GM21825 (cell line): Measurements from ENCODE around the gene RNASEL.

Experiments used
- ATAC-seq: cut with Tn5 transposase; IDR thresholded peaks from one replicate; pipeline ENCODE4 v1.9.1; 2021; ENCODE audit warnings: mild to moderate bottlenecking, moderate library complexity; ENCODE audit not compliant: unreplicated experiment

RNASEL gene

GRCh38 chr1:182622901-182623528 is 34.0 kb upstream of the RNASEL start:
- ATAC-seq = peak; percentile 52

GRCh38 chr1:182621906-182622305 is 32.9 kb upstream of the RNASEL start:
- ATAC-seq = no peak

GRCh38 chr1:182620924-182621585 is 32.0 kb upstream of the RNASEL start:
- no peak for ATAC-seq

GRCh38 chr1:182617734-182618351 is 28.8 kb upstream of the RNASEL start:
- ATAC-seq = no peak

- ATAC-seq = no peak
Measured at GRCh38 chr1:182617014-182617429, 28.0 kb upstream of the RNASEL start.

- ATAC-seq = peak; percentile 77
Measured at GRCh38 chr1:182616130-182617013, 27.3 kb upstream of the RNASEL start.

- ATAC-seq = peak; percentile 10
Measured at GRCh38 chr1:182615468-182616129, 26.5 kb upstream of the RNASEL start.

- ATAC-seq = peak; percentile 35
Measured at GRCh38 chr1:182614796-182615454, 25.9 kb upstream of the RNASEL start.

- ATAC-seq = no peak
Measured at GRCh38 chr1:182611787-182612186, 22.7 kb upstream of the RNASEL start.

GRCh38 chr1:182611326-182611725 is 22.3 kb upstream of the RNASEL start:
- ATAC-seq = no peak

GRCh38 chr1:182610606-182611194 is 21.6 kb upstream of the RNASEL start:
- no peak for ATAC-seq

GRCh38 chr1:182608845-182609610 is 20.0 kb upstream of the RNASEL start:
- no peak for ATAC-seq

GRCh38 chr1:182608236-182608635 is 19.2 kb upstream of the RNASEL start:
- ATAC-seq = no peak

- ATAC-seq = no peak
Measured at GRCh38 chr1:182607566-182607965, 18.5 kb upstream of the RNASEL start.

- ATAC-seq = peak; percentile 84
Measured at GRCh38 chr1:182604175-182605164, 15.4 kb upstream of the RNASEL start, which contains the start of gene RGS16. Gene RGS16 (minus strand): TSS chr1:182604389. CDS start chr1:182604259, 130 bp downstream.

- ATAC-seq = peak; percentile 1
Measured at GRCh38 chr1:182603646-182604174, 14.7 kb upstream of the RNASEL start.

- ATAC-seq = no peak
Measured at GRCh38 chr1:182602935-182603645, 14.0 kb upstream of the RNASEL start.
